CD4-positive, alpha-beta T cell treated with Interleukin-2 at 100 ng/mL for 4 hours (primary cell): ENCODE data around the gene AHNAK.
"Not testable (repeated sequence)": the region's sequence is repeated elsewhere in the genome, so short reads cannot be mapped to it uniquely, and the experiment has no call there.

Source experiments
- DNase-seq: peaks from one replicate; pipeline ENCODE4 v3.0.0-alpha.2; 2020; ENCODE audit warnings: low spot score

Gene AHNAK

GRCh38 chr11:62573592-62574362, 27.2 kb upstream of the AHNAK start, which contains the start of gene EEF1G:
EEF1G (minus strand) TSS chr11:62573891; CDS start chr11:62573842, 49 bp downstream.
- DNase-seq: peak; percentile 99

- DNase-seq: no peak
These were observed 26.5 kb upstream of the AHNAK start for GRCh38 chr11:62573006-62573591.

- no peak for DNase-seq
These were observed 25.8 kb upstream of the AHNAK start for GRCh38 chr11:62572431-62572830.

- DNase-seq: not testable (repeated sequence)
These were observed 24.9 kb upstream of the AHNAK start for GRCh38 chr11:62571493-62571892.

GRCh38 chr11:62570903-62571302, 24.3 kb upstream of the AHNAK start:
- DNase-seq: not testable (repeated sequence)

GRCh38 chr11:62569611-62570010, 23.0 kb upstream of the AHNAK start:
- DNase-seq: no peak

GRCh38 chr11:62567018-62567633, 20.5 kb upstream of the AHNAK start:
- no peak for DNase-seq

GRCh38 chr11:62566247-62566646, 19.6 kb upstream of the AHNAK start:
- DNase-seq: no peak

GRCh38 chr11:62565100-62565802, 18.6 kb upstream of the AHNAK start:
- DNase-seq: no peak

- DNase-seq: not testable (repeated sequence)
These were observed 15.1 kb upstream of the AHNAK start for GRCh38 chr11:62561677-62562230.

- DNase-seq: peak; percentile 91
These were observed 14.0 kb upstream of the AHNAK start for GRCh38 chr11:62560566-62561103.

- DNase-seq: not testable (repeated sequence)
These were observed 13.0 kb upstream of the AHNAK start for GRCh38 chr11:62559626-62560025.

- no peak for DNase-seq
These were observed 12.6 kb upstream of the AHNAK start for GRCh38 chr11:62559204-62559603.

GRCh38 chr11:62558669-62559068, 12.1 kb upstream of the AHNAK start:
- no peak for DNase-seq

GRCh38 chr11:62556875-62557631, 10.4 kb upstream of the AHNAK start:
- DNase-seq: peak; percentile 67

- peak; percentile 90 for DNase-seq
These were observed 9.7 kb upstream of the AHNAK start for GRCh38 chr11:62556108-62556874.

- DNase-seq: peak; percentile 92
These were observed 9.0 kb upstream of the AHNAK start for GRCh38 chr11:62555464-62556107.

- DNase-seq: no peak
These were observed 8.0 kb upstream of the AHNAK start for GRCh38 chr11:62554387-62555167.

- no peak for DNase-seq
These were observed 7.3 kb upstream of the AHNAK start for GRCh38 chr11:62553839-62554361.
